NB4 (cell line): Measurements from ENCODE around the gene STARD3.
A peak's percentile ranks its signal among the peaks of the same experiment; 100 is the strongest.

Experiments used
- DNase-seq: peaks from one replicate; pipeline ENCODE4 v3.0.0; 2010; ENCODE audit warnings: low read depth
- H3K4me3 ChIP-seq: one replicate; pipeline ENCODE4 v1.5.1; 2011; ENCODE audit warnings: mild to moderate bottlenecking, low read depth, low read length, moderate library complexity
- MAX ChIP-seq: IDR thresholded peaks from 2 replicates; pipeline ENCODE4 v1.6.1; 2011; ENCODE audit warnings: low read depth, low read length
- MYC ChIP-seq: IDR thresholded peaks from 2 replicates; pipeline ENCODE4 v1.6.1; 2011; ENCODE audit warnings: low read depth, low read length
- POLR2A ChIP-seq: IDR thresholded peaks from 2 replicates; pipeline ENCODE4 v1.6.1; 2011; ENCODE audit warnings: mild to moderate bottlenecking; ENCODE audit not compliant: insufficient read length; ENCODE audit errors: extremely low read depth
- TF ChIP-seq, protein P1 (sequence below): IDR thresholded peaks from one replicate; pipeline ENCODE4 v1.5.1; 2012; ENCODE audit warnings: low read depth, low read length

STARD3 gene

DNA sequence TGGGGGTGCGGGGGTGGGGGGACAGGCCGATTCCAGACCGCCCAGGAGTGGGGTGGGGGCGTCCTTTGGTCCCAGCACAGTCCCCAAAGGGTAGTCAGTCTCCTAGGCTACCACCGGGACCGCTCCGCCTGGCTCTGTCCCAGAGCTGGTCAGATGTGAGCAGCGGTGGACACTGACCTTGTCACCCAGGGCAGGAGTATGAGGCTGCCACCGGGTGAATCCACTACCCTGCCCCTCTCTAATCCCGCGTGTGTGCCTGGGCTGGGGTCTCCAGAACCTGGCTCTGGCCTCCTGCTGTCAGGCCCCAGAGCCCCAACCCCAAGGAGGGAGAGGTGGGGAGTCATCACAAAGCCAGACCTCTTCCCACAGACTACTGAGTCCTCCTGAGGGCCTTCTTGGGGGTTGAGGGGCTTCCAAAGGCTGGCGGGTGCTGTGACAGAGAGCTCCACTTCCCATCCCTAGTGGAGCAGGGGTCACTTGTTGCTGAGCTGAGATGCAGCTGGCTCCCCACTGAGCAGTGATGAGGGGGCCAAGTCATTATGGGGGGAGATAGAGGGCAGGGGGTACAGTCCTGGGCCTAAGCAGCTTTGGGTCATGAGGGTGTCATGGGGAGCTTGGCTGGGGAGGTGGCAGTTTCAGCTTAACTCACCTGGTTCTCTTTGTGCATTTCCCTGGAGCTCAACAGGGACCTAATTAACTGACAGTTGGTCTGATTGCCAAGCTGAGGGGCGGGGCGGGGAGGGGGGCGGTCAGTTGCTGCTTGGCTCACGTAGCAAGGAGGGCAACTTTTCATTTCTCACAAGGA is 9.0 kb upstream of the STARD3 start:
- no peak for DNase-seq
- no peak overlapping the region for H3K4me3 ChIP-seq
- TF ChIP-seq MYC (no peak), MAX (no peak), POLR2A (no peak)
- TF ChIP-seq, protein P1, sequence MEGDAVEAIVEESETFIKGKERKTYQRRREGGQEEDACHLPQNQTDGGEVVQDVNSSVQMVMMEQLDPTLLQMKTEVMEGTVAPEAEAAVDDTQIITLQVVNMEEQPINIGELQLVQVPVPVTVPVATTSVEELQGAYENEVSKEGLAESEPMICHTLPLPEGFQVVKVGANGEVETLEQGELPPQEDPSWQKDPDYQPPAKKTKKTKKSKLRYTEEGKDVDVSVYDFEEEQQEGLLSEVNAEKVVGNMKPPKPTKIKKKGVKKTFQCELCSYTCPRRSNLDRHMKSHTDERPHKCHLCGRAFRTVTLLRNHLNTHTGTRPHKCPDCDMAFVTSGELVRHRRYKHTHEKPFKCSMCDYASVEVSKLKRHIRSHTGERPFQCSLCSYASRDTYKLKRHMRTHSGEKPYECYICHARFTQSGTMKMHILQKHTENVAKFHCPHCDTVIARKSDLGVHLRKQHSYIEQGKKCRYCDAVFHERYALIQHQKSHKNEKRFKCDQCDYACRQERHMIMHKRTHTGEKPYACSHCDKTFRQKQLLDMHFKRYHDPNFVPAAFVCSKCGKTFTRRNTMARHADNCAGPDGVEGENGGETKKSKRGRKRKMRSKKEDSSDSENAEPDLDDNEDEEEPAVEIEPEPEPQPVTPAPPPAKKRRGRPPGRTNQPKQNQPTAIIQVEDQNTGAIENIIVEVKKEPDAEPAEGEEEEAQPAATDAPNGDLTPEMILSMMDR, result no peak

DNA sequence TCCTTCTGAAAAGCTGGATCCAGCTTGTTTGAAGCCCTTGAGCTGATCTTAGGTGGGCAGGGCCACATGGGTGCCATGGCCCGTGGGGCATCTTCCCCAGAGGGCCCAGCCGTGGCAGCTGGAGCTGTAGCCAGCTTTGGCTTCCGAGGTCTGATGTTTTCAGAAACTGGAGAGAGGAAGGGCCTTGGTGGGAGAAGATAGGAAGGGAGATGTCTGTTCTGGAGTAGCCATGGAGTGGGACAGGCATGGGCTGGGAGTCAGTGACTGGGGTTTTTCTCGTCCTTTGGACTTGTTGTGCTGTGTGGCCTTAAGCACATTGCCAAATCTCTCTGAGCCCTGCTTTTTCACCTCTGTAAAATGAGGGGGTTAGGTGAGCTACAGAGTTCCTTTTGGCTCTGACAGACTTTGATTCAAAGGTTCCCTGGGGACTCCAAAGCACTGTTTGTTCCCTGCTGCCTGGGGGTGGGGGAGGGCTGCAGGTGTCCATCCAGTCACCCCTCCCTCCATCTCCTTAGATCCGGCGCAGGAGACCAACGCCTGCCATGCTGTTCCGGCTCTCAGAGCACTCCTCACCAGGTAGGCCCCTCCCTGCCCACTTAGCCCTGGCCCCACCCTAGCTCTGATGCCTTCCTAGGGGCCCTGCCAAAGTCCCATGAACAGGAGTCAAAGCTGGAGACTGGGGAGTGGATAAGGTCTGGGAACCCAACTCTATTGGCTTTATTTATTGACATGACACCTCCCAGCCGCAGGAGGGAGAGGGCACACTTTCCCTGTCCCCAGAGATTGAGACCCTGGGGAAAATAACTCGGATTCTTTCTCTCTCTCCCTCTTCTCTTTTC is 8.1 kb upstream of the STARD3 start:
- TF ChIP-seq POLR2A (no peak), MAX (no peak), MYC (no peak)
- TF ChIP-seq, protein P1, result no peak
- no peak for DNase-seq
- no peak overlapping the region for H3K4me3 ChIP-seq

DNA sequence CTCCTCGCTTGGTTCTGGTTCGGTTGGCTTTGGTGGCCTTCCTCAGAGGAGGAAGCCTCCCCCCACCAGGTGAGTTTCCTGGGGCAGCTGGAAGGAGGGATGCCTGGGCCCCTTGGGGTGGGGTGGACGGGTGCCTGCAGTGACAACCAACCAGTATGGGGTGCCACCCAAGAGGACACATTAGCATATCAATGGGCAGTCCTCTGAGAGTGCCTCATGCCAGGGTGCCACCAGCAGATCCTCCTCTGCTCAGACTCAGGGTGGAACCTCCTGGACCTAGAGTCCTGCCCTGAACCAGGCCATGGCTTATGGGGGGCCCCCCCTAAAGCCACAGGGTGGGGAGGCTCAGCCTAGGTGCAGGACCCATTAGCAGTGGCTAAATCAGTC is 7.5 kb upstream of the STARD3 start:
- H3K4me3 ChIP-seq, result no peak overlapping the region
- DNase-seq, result no peak
- no peak for TF ChIP-seq MAX

GRCh38 chr17:39629898-39630297 is 7.0 kb upstream of the STARD3 start:
- peak; percentile 92 for DNase-seq
- no peak overlapping the region for H3K4me3 ChIP-seq

GRCh38 chr17:39631403-39631802 is 5.5 kb upstream of the STARD3 start:
- no peak for DNase-seq
- H3K4me3 ChIP-seq, result no peak overlapping the region

More at GRCh38 chr17:39629898-39630297, 7.0 kb upstream of the STARD3 start:
- TF ChIP-seq MAX, result peak; percentile 45; the same call in 1 of the 2 replicates
- TF ChIP-seq, protein P1, result peak; percentile 29
- TF ChIP-seq MYC, result peak; percentile 47
- TF ChIP-seq POLR2A, result no peak

More at GRCh38 chr17:39631403-39631802, 5.5 kb upstream of the STARD3 start:
- TF ChIP-seq POLR2A, result no peak
- TF ChIP-seq MYC, result no peak
- TF ChIP-seq, protein P1, result no peak
- no peak for TF ChIP-seq MAX
